K562 (cell line): ENCODE measurements around the gene ABHD8. TPM values are rescaled to one million over a fixed set of nuclear protein-coding genes. Genes with fewer than 3 reads are reported as not detected.
A peak's percentile ranks its signal among the peaks of the same experiment; 100 is the strongest.

Experiments
- BCOR ChIP-seq: fragments of 450-650 bp; IDR thresholded peaks from 2 replicates; pipeline ENCODE4 v1.6.1; 2016
- FOXP4 ChIP-seq: sonication (generic); formaldehyde crosslinking; IDR thresholded peaks from 2 replicates; pipeline ENCODE4 v1.8.0; 2022; ENCODE audit warnings: mild to moderate bottlenecking, missing genetic modification reagents, borderline replicate concordance
- GABPA ChIP-seq: fragments of 200-800 bp; sonication (Bioruptor generic); conservative IDR thresholded peaks from 2 replicates; pipeline ENCODE4 v1.6.1; 2016; ENCODE audit warnings: low read depth, missing genetic modification characterization, missing compliant biosample characterization
- HSF4 ChIP-seq: fragments of 250-450 bp; sonication (Bioruptor Pico); IDR thresholded peaks from 2 replicates; pipeline ENCODE4 v2.1.2; 2022; ENCODE audit warnings: mild to moderate bottlenecking, moderate library complexity, borderline replicate concordance
- MGA ChIP-seq: fragments of 450-650 bp; IDR thresholded peaks from 2 replicates; pipeline ENCODE4 v1.6.1; 2016; ENCODE audit warnings: mild to moderate bottlenecking, moderate library complexity
- NBN ChIP-seq: fragments of 450-650 bp; IDR thresholded peaks from 2 replicates; pipeline ENCODE4 v1.6.1; 2016; ENCODE audit warnings: low read depth, mild to moderate bottlenecking
- NFYB ChIP-seq: IDR thresholded peaks from 2 replicates; pipeline ENCODE4 v1.6.1; 2011; ENCODE audit warnings: mild to moderate bottlenecking, moderate library complexity; ENCODE audit not compliant: insufficient read length; ENCODE audit errors: extremely low read depth
- NR1H2 ChIP-seq: sonication (generic); formaldehyde crosslinking; IDR thresholded peaks from 2 replicates; pipeline ENCODE4 v1.4.0; 2020; ENCODE audit warnings: mild to moderate bottlenecking, missing genetic modification reagents
- SETDB1 ChIP-seq: IDR thresholded peaks from one replicate; pipeline ENCODE4 v1.6.1; 2012; ENCODE audit warnings: low read length, control low read depth, inconsistent platforms
- SMARCC2 ChIP-seq: fragments of 450-650 bp; IDR thresholded peaks from 2 replicates; pipeline ENCODE4 v1.6.1; 2017; ENCODE audit warnings: antibody characterized with exemption, moderate library complexity, mild to moderate bottlenecking, low read depth
- SOX6 ChIP-seq: fragments of 450-650 bp; IDR thresholded peaks from 2 replicates; pipeline ENCODE4 v1.6.1; 2014; ENCODE audit warnings: mild to moderate bottlenecking
- THRB ChIP-seq: fragments of 450-650 bp; formaldehyde crosslinking; conservative IDR thresholded peaks from 2 replicates; pipeline ENCODE4 v1.4.0; 2022; ENCODE audit warnings: mild to moderate bottlenecking, missing genetic modification characterization
- polyA plus RNA-seq, 8 experiments: library from polyadenylated mRNA; depleted of rRNA in 4 of 8; stranded (reverse) in 5 of 8; unstranded in 3 of 8; fragments of >200 nt; fragmentation: Nextera tagmentation in 2 of 8; fragmentation: Illumina TruSeq in 1 of 8; extraction: Ambion mirVana in 2 of 8; extraction: Trizol in 1 of 8; gene quantifications; 2 replicates each; pipeline versions ENCODE4 v1.2.1 to v1.2.3, GENCODE V29; 2011 to 2014; ENCODE audit warnings: inconsistent platforms in 1 of 8, missing spikeins in 1 of 8
- total RNA-seq, 7 experiments: library from RNA; depleted of rRNA in 6 of 7; stranded (reverse); fragments of >200 nt in 6 of 7; fragmentation: Illumina TruSeq in 2 of 7; extraction: Trizol in 2 of 7; gene quantifications; 2 replicates each; pipeline versions ENCODE4 v1.2.1 to v1.2.3, GENCODE V29; 2011 to 2021; ENCODE audit warnings: low replicate concordance in 1 of 7

The ABHD8 gene
- total and polyA plus RNA-seq, 9 of the 15 experiments (the other 6 are each of a cell fraction or from before 2014, with no cell fraction given) = 0.04 to 6.6 (median 2.0) TPM; not detected in 1

GRCh38 chr19:17333611-17334413 is 30.6 kb upstream of the ABHD8 start (continued):
- TF ChIP-seq MGA = no peak
- TF ChIP-seq SOX6 = peak; percentile 58
- TF ChIP-seq THRB (CRISPR knock-in tag) = 0 out of 2 replicates have a peak, but pooled peaks have one; percentile 80
- TF ChIP-seq HSF4 (CRISPR knock-in tag) = no peak
- no peak for TF ChIP-seq NR1H2 (CRISPR knock-in tag)
- no peak for TF ChIP-seq FOXP4 (CRISPR knock-in tag)
- peak; percentile 99 for TF ChIP-seq BCOR
- TF ChIP-seq NFYB = no peak
- TF ChIP-seq GABPA (tag) = no peak
- no peak for TF ChIP-seq SETDB1
- peak; percentile 80; the same call in 1 of the 2 replicates for TF ChIP-seq NBN
- no peak for TF ChIP-seq SMARCC2
